D721Med (cell line): ENCODE results near the gene FERMT3.

Source experiments
- DNase-seq: peaks from one replicate; pipeline ENCODE4 v3.0.0; 2011; ENCODE audit warnings: low spot score; ENCODE audit not compliant: insufficient read length
- FAIRE-seq: peaks from 2 replicates; lab custom pipeline; 2011; peaks lifted over from hg19 to GRCh38; lab: Jason Lieb, UNC
- TF ChIP-seq, protein P1 (sequence below): IDR thresholded peaks from 2 replicates; pipeline ENCODE4 v1.5.1; 2012; ENCODE audit warnings: mild to moderate bottlenecking, control low read depth; ENCODE audit not compliant: insufficient read depth; ENCODE audit errors: missing control alignments

The FERMT3 gene

DNA sequence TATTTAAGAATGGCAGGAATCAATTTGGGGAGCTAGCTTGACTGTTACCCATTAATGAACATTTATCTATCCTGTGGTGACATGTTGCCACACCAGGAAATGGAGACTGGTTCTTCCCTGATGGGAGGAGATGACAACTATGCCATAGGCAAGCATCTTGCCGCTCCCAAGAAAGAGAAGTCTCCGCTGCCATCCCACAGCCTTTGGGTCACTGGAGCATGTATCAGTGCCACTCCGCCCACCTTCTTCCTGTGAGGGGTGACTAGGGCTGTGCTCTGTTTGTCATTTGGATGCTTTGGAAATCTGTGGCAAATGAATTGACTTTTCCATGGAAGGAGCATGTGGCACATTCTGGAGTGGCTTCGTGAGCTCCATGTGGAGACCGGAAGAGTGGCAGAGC is 14.1 kb upstream of the FERMT3 start:
- TF ChIP-seq, protein P1, sequence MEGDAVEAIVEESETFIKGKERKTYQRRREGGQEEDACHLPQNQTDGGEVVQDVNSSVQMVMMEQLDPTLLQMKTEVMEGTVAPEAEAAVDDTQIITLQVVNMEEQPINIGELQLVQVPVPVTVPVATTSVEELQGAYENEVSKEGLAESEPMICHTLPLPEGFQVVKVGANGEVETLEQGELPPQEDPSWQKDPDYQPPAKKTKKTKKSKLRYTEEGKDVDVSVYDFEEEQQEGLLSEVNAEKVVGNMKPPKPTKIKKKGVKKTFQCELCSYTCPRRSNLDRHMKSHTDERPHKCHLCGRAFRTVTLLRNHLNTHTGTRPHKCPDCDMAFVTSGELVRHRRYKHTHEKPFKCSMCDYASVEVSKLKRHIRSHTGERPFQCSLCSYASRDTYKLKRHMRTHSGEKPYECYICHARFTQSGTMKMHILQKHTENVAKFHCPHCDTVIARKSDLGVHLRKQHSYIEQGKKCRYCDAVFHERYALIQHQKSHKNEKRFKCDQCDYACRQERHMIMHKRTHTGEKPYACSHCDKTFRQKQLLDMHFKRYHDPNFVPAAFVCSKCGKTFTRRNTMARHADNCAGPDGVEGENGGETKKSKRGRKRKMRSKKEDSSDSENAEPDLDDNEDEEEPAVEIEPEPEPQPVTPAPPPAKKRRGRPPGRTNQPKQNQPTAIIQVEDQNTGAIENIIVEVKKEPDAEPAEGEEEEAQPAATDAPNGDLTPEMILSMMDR, result no peak
- DNase-seq, result no peak
- no peak for FAIRE-seq

DNA sequence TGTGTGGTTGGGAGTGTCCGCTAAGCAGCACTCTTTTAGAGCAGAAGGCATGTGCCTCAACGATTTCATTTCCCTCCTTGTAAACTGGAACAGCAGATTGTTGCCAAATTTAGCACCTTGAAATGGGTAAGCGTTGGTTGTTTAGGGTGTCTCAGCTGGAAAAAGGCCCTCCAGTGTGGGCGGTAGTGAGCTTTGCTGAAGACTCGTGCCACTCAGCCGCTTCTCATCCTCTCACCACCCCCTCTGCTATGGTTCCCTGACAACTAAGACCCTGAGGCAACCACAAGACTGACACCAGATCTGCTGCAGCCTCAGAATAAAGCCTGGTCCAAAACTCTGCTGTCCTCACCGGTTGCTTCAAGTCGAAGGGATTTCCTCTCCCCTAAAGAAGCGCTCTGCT is 9.9 kb upstream of the FERMT3 start:
- DNase-seq (no peak), FAIRE-seq (no peak)
- TF ChIP-seq, protein P1, result no peak

DNA sequence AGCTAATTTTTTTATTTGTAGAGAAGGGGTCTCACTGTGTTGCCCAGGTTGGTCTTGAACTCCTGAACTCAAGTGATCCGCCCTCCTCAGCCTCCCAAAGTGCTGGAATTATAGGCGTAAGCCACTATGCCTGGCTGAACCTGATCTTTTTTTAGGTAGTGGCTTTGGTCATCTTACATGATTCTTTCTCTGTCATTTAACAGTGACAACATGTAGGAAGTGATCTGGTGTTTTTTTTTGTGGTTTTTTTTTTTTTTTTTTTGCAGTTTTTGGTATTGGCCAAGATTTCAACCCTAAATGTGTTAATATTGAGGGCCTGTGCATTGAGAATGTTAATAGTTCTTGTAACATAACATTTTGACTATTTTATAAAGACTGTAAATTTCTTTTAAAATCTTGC is 8.0 kb upstream of the FERMT3 start:
- DNase-seq (no peak), FAIRE-seq (no peak)
- TF ChIP-seq, protein P1, result no peak

DNA sequence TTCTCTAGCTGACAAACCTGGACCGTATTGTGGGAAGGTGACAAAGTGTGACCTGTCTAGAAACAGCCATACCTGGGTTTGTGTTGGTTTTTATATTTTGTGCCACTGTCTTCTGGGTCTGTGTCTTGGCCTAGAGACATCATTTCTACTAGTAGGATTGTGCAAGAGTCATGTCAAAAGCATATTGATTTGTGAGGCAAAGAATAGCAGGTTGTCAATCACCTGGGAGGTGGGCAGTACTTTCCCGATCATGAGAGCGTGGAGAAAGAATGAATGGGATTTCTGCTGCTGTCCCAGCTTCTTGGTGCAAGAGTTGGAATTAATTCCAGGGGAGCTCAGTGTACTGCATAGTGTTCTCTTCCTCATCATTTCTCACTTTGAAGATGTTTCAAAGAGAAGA is 5.0 kb upstream of the FERMT3 start:
- FAIRE-seq (no peak), DNase-seq (no peak)
- TF ChIP-seq, protein P1, result no peak

DNA sequence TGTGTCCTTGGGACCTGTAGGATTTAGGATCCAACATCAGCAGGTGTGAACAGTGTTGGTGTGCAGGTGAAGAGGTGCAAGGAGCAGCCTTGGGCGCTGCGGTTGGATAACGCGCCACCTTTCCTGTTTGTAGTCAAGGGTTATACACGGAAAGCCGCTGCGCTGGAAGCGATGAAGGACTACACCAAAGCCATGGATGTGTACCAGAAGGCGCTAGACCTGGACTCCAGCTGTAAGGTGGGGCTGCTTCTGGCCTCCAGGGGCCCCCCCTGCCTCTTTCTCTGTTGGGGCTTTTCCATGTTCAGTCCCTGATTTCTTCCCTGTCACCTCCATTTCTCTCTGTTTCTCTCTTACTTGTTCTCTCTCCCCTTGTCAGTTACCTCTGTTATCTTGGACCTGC is 3.5 kb upstream of the FERMT3 start:
- FAIRE-seq (no peak), DNase-seq (no peak)
- TF ChIP-seq, protein P1, result no peak

DNA sequence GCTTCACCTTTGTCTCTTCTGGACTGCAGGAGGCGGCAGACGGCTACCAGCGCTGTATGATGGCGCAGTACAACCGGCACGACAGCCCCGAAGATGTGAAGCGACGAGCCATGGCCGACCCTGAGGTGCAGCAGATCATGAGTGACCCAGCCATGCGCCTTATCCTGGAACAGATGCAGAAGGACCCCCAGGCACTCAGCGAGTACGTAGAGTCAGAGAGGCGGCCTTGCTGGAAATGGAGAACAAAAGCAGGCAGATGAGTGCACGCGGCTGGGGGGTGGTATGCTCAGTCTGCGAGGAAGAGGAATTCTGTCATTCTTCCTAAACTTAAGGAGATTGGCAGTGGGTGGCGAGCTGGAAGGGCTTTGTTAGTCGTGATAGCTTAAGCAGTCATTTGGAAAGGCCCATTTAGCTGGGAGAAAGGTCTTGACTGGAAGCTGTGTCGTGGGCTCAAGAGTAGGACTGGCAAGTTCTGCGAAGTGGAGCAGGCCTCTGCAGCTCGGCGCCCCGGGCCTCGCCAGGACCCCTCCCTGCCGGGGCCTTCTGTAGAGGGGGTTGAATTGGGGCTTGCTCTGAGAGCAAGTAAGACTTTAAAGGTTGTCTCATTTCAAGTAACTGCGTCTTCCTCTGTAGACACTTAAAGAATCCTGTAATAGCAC is 3.0 kb upstream of the FERMT3 start:
- no peak for DNase-seq
- FAIRE-seq, result no peak
- TF ChIP-seq, protein P1, result no peak

DNA sequence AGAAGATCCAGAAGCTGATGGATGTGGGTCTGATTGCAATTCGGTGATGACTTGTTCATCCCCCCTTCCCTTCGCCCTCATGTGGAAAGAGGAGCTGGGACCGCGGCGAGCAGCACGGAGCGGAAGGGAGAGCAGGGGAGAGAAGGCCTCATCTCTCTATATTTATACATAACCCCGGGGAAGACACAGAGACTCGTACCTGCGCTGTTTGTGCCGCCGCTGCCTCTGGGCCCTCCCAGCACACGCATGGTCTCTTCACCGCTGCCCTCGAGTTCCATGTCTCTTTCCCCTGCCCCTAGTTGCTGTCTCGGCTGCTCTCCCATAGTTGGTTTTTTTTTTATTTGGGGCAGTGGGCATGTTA is 2.5 kb upstream of the FERMT3 start:
- DNase-seq, result no peak
- FAIRE-seq, result no peak
- TF ChIP-seq, protein P1, result no peak
